Measurements from ENCODE around the gene MYO5A.
A peak's percentile ranks its signal among the peaks of the same experiment; 100 is the strongest.
"Not testable (repeated sequence)": the region's sequence is repeated elsewhere in the genome, so short reads cannot be mapped to it uniquely, and the experiment has no call there.

The MYO5A gene

DNA sequence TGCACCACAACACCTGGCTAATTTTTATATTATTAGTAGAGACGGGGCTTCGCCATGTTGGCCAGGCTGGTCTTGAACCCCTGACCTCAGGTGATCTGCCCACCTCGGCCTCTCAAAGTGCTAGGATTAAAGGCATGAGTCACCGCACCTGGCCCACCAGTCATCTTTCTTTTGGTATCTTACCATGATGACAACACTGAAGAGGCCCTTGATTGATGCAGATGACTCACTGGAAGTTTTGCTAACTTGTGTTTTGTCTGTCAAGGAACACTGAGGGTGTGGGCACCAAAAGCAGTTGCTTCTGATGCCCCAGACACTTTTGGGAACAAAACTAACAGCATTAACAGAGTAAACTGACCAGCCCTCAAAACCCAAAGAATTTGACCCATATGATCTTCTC, 88.3 kb downstream of the MYO5A start:
- Histone ChIP-seq H3K4me1 (ENCODE audit: control extremely low read depth in 1 of 4, control insufficient read depth in 4 of 4, insufficient read depth in 4 of 4, low read length in 3 of 4) (peaks cover 0 to 18% (median 12%) of the 10 kb centered on the region in 4 experiments), H3K27me3 (replicated peaks in 2 of 5; ENCODE audit: control insufficient read depth in 4 of 5, insufficient read depth in 5 of 5, low read length in 4 of 5) (no peaks in the 10 kb centered on the region), H3K4me3 (ENCODE audit: control insufficient read depth in 1 of 7, extremely low read depth in 1 of 7, insufficient read depth in 4 of 7, low read depth in 2 of 7, low read length in 6 of 7) (no peak overlapping the region), H3K36me3 (ENCODE audit: control insufficient read depth in 4 of 4, insufficient read depth in 4 of 4, low read length in 3 of 4) (no peaks in the 10 kb centered on the region), H3K27ac (ENCODE audit: insufficient read depth in 1 of 2, low read depth in 1 of 2, low read length in 2 of 2, poor library complexity in 1 of 2, severe bottlenecking in 2 of 2) (no peak overlapping the region), H3K9me3 (ENCODE audit: control extremely low read depth in 1 of 5, control insufficient read depth in 4 of 5, insufficient read depth in 2 of 5, low read depth in 1 of 5, low read length in 4 of 5) (no peaks in the 10 kb centered on the region)
- WGBS (ENCODE audit: insufficient coverage) = 95% methylated on average over 4 of the region's 4 CpGs
- peak in 2 of 3 donors; percentile 25 to 55 for DNase-seq
- ChIA-PET CTCF (no interaction called here), POLR2A (no interaction called here)

DNA sequence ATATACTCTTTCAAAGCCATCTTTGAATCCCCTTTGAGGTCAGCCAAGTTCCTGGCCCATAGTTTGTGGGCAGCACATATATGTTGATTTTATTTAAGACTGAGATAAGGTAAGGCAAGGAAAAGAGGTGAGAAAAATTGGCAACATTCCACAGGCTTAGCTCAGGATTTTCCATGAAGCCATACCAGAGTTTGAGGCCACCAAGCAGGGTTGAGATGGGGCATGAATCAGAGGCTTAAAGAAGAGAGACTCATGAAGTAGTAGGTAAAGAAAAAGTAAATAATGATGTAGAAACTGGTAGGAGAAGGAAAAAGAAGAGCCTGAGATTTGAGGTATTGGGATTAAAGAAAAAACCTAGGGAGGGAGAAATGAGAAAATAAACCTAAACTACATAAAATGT, 89.2 kb downstream of the MYO5A start:
- H3K4me1 ChIP-seq (ENCODE audit: control extremely low read depth in 1 of 4, control insufficient read depth in 4 of 4, insufficient read depth in 4 of 4, low read length in 3 of 4) = peaks cover 0 to 18% (median 12%) of the 10 kb centered on the region in 4 experiments
- DNase-seq = no peak
- CTCF ChIA-PET = interaction anchor here (1.0 kb wide), 1 partner anchor 18 kb away, joined by 3 read pairs; no protein-coding TSS in a partner anchor
- no peaks in the 10 kb centered on the region for H3K9me3 ChIP-seq (ENCODE audit: control extremely low read depth in 1 of 5, control insufficient read depth in 4 of 5, insufficient read depth in 2 of 5, low read depth in 1 of 5, low read length in 4 of 5)
- no peak overlapping the region for H3K4me3 ChIP-seq (ENCODE audit: control insufficient read depth in 1 of 7, extremely low read depth in 1 of 7, insufficient read depth in 4 of 7, low read depth in 2 of 7, low read length in 6 of 7)
- H3K27ac ChIP-seq (ENCODE audit: insufficient read depth in 1 of 2, low read depth in 1 of 2, low read length in 2 of 2, poor library complexity in 1 of 2, severe bottlenecking in 2 of 2) = no peak overlapping the region
- H3K36me3 ChIP-seq (ENCODE audit: control insufficient read depth in 4 of 4, insufficient read depth in 4 of 4, low read length in 3 of 4) = no peaks in the 10 kb centered on the region
- H3K27me3 ChIP-seq (replicated peaks in 2 of 5; ENCODE audit: control insufficient read depth in 4 of 5, insufficient read depth in 5 of 5, low read length in 4 of 5) = no peaks in the 10 kb centered on the region
- POLR2A ChIA-PET = no interaction called here

DNA sequence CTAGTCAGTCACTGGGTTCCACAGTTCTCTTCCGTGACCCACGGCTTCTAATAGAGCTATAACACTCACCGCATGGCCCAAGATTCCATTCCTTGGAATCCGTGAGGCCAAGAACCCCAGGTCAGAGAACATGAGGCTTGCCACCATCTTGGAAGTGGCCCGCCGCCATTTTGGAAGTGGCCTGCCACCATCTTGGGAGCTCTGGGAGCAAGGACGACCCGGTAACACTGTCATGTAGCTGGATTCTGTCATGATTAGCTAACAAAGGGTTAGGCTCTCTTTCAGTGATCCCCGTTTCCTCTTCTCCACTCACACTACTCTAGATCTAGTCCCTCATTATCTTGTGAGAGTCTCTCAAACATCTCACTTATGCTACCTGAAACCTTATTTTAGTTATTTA, 89.6 kb downstream of the MYO5A start:
- H3K9me3 ChIP-seq (ENCODE audit: control extremely low read depth in 1 of 5, control insufficient read depth in 4 of 5, insufficient read depth in 2 of 5, low read depth in 1 of 5, low read length in 4 of 5); H3K36me3 ChIP-seq (ENCODE audit: control insufficient read depth in 4 of 4, insufficient read depth in 4 of 4, low read length in 3 of 4); H3K27me3 ChIP-seq (replicated peaks in 2 of 5; ENCODE audit: control insufficient read depth in 4 of 5, insufficient read depth in 5 of 5, low read length in 4 of 5); H3K4me3 ChIP-seq (ENCODE audit: control insufficient read depth in 1 of 7, extremely low read depth in 1 of 7, insufficient read depth in 4 of 7, low read depth in 2 of 7, low read length in 6 of 7); H3K27ac ChIP-seq (ENCODE audit: insufficient read depth in 1 of 2, low read depth in 1 of 2, low read length in 2 of 2, poor library complexity in 1 of 2, severe bottlenecking in 2 of 2); POLR2A ChIA-PET; DNase-seq: not testable (repeated sequence)
- CTCF ChIA-PET = interaction anchor here (1.0 kb wide), 1 partner anchor 19 kb away, joined by 3 read pairs; no protein-coding TSS in a partner anchor
- 94% methylated on average over 7 of the region's 9 CpGs for WGBS (ENCODE audit: insufficient coverage)
- peaks cover 0 to 18% (median 12%) of the 10 kb centered on the region in 4 experiments for H3K4me1 ChIP-seq (ENCODE audit: control extremely low read depth in 1 of 4, control insufficient read depth in 4 of 4, insufficient read depth in 4 of 4, low read length in 3 of 4)

DNA sequence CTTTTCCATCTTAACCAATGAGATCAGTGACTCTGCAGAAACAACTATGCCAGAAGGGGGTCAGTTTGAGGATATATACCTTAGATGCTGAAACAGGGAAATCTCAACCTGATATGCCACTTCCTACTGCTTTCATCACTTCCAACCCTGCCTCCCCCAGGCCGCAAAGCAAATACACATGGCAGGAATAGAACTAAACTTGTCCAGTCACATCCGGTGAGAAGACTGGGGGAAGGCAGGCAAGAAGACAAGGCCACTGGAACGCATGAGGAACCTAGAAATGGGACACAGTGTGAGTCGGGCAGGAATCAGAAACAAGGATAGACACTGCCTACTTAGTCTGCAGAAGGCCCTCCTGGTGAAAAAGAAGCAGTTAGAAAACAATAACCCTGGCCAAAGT, 90.6 kb downstream of the MYO5A start:
- H3K36me3 ChIP-seq (ENCODE audit: control insufficient read depth in 4 of 4, insufficient read depth in 4 of 4, low read length in 3 of 4) = no peaks in the 10 kb centered on the region
- H3K27me3 ChIP-seq (replicated peaks in 2 of 5; ENCODE audit: control insufficient read depth in 4 of 5, insufficient read depth in 5 of 5, low read length in 4 of 5) = no peaks in the 10 kb centered on the region
- CTCF ChIA-PET = interaction anchor here (1.4 kb wide), 1 partner anchor 11 kb away, joined by 4 read pairs; no protein-coding TSS in a partner anchor
- DNase-seq = peak; percentile 40 to 82 (median 77)
- H3K4me3 ChIP-seq (ENCODE audit: control insufficient read depth in 1 of 7, extremely low read depth in 1 of 7, insufficient read depth in 4 of 7, low read depth in 2 of 7, low read length in 6 of 7) = no peak overlapping the region
- 44% methylated on average over 3 of the region's 4 CpGs for WGBS (ENCODE audit: insufficient coverage)
- H3K4me1 ChIP-seq (ENCODE audit: control extremely low read depth in 1 of 4, control insufficient read depth in 4 of 4, insufficient read depth in 4 of 4, low read length in 3 of 4) = peaks cover 0 to 18% (median 12%) of the 10 kb centered on the region in 4 experiments
- H3K27ac ChIP-seq (ENCODE audit: insufficient read depth in 1 of 2, low read depth in 1 of 2, low read length in 2 of 2, poor library complexity in 1 of 2, severe bottlenecking in 2 of 2) = no peak overlapping the region
- H3K9me3 ChIP-seq (ENCODE audit: control extremely low read depth in 1 of 5, control insufficient read depth in 4 of 5, insufficient read depth in 2 of 5, low read depth in 1 of 5, low read length in 4 of 5) = no peaks in the 10 kb centered on the region
- POLR2A ChIA-PET = interaction anchor here (0.7 kb wide), 1 partner anchor 90 kb away, joined by 3 read pairs; no protein-coding TSS in a partner anchor

DNA sequence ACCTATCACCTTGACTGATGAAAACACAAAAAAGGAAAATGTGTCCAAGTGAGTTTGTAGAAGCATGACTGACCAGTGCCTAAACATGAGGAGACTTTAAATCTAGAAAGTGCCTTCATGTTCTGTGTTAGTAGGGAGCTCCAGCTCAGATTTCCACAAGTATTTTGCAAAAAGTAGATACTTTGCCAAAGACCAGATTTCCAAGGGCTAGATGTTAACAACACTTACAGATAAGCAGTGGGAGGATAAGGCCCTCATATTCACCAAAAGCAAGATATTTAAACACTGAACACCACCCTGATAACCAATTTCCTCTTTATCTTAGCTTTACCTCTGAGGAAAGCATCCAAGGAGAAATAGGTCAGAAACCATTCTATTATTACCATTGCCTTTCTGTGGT, 91.0 kb downstream of the MYO5A start:
- POLR2A ChIA-PET = interaction anchor here (0.7 kb wide), 1 partner anchor 91 kb away, joined by 3 read pairs; no protein-coding TSS in a partner anchor
- Histone ChIP-seq H3K27me3 (replicated peaks in 2 of 5; ENCODE audit: control insufficient read depth in 4 of 5, insufficient read depth in 5 of 5, low read length in 4 of 5) (no peaks in the 10 kb centered on the region), H3K36me3 (ENCODE audit: control insufficient read depth in 4 of 4, insufficient read depth in 4 of 4, low read length in 3 of 4) (no peaks in the 10 kb centered on the region), H3K4me1 (ENCODE audit: control extremely low read depth in 1 of 4, control insufficient read depth in 4 of 4, insufficient read depth in 4 of 4, low read length in 3 of 4) (peaks cover 0 to 18% (median 12%) of the 10 kb centered on the region in 4 experiments), H3K4me3 (ENCODE audit: control insufficient read depth in 1 of 7, extremely low read depth in 1 of 7, insufficient read depth in 4 of 7, low read depth in 2 of 7, low read length in 6 of 7) (no peak overlapping the region), H3K9me3 (ENCODE audit: control extremely low read depth in 1 of 5, control insufficient read depth in 4 of 5, insufficient read depth in 2 of 5, low read depth in 1 of 5, low read length in 4 of 5) (no peaks in the 10 kb centered on the region), H3K27ac (ENCODE audit: insufficient read depth in 1 of 2, low read depth in 1 of 2, low read length in 2 of 2, poor library complexity in 1 of 2, severe bottlenecking in 2 of 2) (no peak overlapping the region)
- CTCF ChIA-PET = interaction anchor here (0.7 to 1.4 kb wide), 2 partner anchors 11 to 16 kb away, joined by 3 to 4 read pairs; no protein-coding TSS in a partner anchor
- DNase-seq = no peak

DNA sequence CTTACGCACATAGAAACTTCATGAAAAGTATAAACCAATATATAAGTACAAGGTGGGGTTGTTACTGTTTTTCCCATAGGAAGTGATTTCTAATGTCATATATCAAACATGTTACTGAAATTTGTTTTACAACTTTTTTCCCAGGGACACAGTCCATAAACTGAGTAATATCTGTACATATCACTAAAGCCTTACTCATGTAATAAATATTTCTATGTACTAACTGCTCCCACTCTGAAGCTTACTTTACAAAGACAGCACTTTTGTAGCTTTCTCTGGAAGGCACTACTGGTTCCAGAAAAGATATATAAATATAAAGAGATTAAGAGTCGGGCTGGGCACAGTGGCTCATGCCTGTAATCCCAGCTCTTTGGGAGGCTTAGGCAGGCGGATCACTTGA, 91.7 kb downstream of the MYO5A start:
- POLR2A ChIA-PET = no interaction called here
- no peaks in the 10 kb centered on the region for H3K27me3 ChIP-seq (replicated peaks in 2 of 5; ENCODE audit: control insufficient read depth in 4 of 5, insufficient read depth in 5 of 5, low read length in 4 of 5)
- no peaks in the 10 kb centered on the region for H3K36me3 ChIP-seq (ENCODE audit: control insufficient read depth in 4 of 4, insufficient read depth in 4 of 4, low read length in 3 of 4)
- H3K27ac ChIP-seq (ENCODE audit: insufficient read depth in 1 of 2, low read depth in 1 of 2, low read length in 2 of 2, poor library complexity in 1 of 2, severe bottlenecking in 2 of 2) = no peak overlapping the region
- no peak overlapping the region for H3K4me3 ChIP-seq (ENCODE audit: control insufficient read depth in 1 of 7, extremely low read depth in 1 of 7, insufficient read depth in 4 of 7, low read depth in 2 of 7, low read length in 6 of 7)
- peaks cover 0 to 16% (median 8%) of the 10 kb centered on the region in 4 experiments for H3K4me1 ChIP-seq (ENCODE audit: control extremely low read depth in 1 of 4, control insufficient read depth in 4 of 4, insufficient read depth in 4 of 4, low read length in 3 of 4)
- DNase-seq = no peak
- no peaks in the 10 kb centered on the region for H3K9me3 ChIP-seq (ENCODE audit: control extremely low read depth in 1 of 5, control insufficient read depth in 4 of 5, insufficient read depth in 2 of 5, low read depth in 1 of 5, low read length in 4 of 5)
- CTCF ChIA-PET = interaction anchor here (0.7 kb wide), 1 partner anchor 15 kb away, joined by 3 read pairs; no protein-coding TSS in a partner anchor
- WGBS (ENCODE audit: insufficient coverage) = 100% methylated on average over 2 of the region's 3 CpGs

DNA sequence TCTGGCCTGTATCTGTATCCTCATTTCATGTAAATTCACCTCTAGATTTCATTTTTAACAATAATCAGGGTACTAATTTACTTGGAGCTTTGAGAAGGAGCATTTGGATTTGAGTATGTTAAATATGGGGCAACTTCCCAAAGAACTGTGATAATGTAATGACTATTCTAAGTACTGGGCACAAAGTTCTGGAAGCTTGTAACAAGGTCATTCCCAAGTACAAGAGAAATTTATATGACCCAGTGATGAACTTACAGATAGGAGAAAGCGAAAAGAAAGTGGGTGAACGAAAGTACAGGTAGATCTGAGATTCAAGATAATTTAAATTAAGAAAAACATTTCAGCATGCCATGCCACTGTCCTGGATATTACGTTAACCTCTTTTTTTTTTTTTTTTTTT, 93.8 kb downstream of the MYO5A start:
- no peaks in the 10 kb centered on the region for H3K36me3 ChIP-seq (ENCODE audit: control insufficient read depth in 4 of 4, insufficient read depth in 4 of 4, low read length in 3 of 4)
- DNase-seq = no peak
- peaks cover 0 to 10% (median 6%) of the 10 kb centered on the region in 4 experiments for H3K4me1 ChIP-seq (ENCODE audit: control extremely low read depth in 1 of 4, control insufficient read depth in 4 of 4, insufficient read depth in 4 of 4, low read length in 3 of 4)
- POLR2A ChIA-PET = no interaction called here
- H3K27me3 ChIP-seq (replicated peaks in 2 of 5; ENCODE audit: control insufficient read depth in 4 of 5, insufficient read depth in 5 of 5, low read length in 4 of 5) = no peaks in the 10 kb centered on the region
- H3K9me3 ChIP-seq (ENCODE audit: control extremely low read depth in 1 of 5, control insufficient read depth in 4 of 5, insufficient read depth in 2 of 5, low read depth in 1 of 5, low read length in 4 of 5) = no peaks in the 10 kb centered on the region
- H3K27ac ChIP-seq (ENCODE audit: insufficient read depth in 1 of 2, low read depth in 1 of 2, low read length in 2 of 2, poor library complexity in 1 of 2, severe bottlenecking in 2 of 2) = no peak overlapping the region
- no peak overlapping the region for H3K4me3 ChIP-seq (ENCODE audit: control insufficient read depth in 1 of 7, extremely low read depth in 1 of 7, insufficient read depth in 4 of 7, low read depth in 2 of 7, low read length in 6 of 7)
- CTCF ChIA-PET = no interaction called here
- WGBS (ENCODE audit: insufficient coverage) = 100% methylated on average over 1 of the region's 3 CpGs
